Suprapubic skin (tissue), 4 donors: ENCODE data around the gene CD6.

Source experiments
- CTCF ChIP-seq, 2 donors: fragments of 200-600 bp in 1 of 2; fragments of 450-650 bp in 1 of 2; sonication (generic) in 1 of 2; IDR thresholded peaks; one replicate each; pipeline ENCODE4 v1.5.1; 2016 to 2019; ENCODE audit warnings: antibody characterized with exemption in 2 of 2, mild to moderate bottlenecking in 1 of 2, moderate library complexity in 1 of 2
- EP300 ChIP-seq: sonication (generic); formaldehyde crosslinking; IDR thresholded peaks from one replicate; pipeline ENCODE4 v1.6.1; 2017; ENCODE audit warnings: antibody characterized with exemption
- POLR2A ChIP-seq, 2 donors: fragments of 450-650 bp; IDR thresholded peaks; one replicate each; pipeline ENCODE4 v1.6.1; 2017; ENCODE audit warnings: antibody characterized with exemption in 2 of 2, mild to moderate bottlenecking in 2 of 2, moderate library complexity in 2 of 2
- POLR2AphosphoS5 ChIP-seq, 3 donors: sonication (generic); formaldehyde crosslinking; IDR thresholded peaks; one replicate each; pipeline ENCODE4 v1.6.1; 2017; ENCODE audit warnings: antibody characterized with exemption in 3 of 3

- TF ChIP-seq EP300 (no peak), CTCF (IDR thresholded peaks at IDR 0.05) (no peak), POLR2A (IDR thresholded peaks at IDR 0.05) (no peak), POLR2AphosphoS5 (IDR thresholded peaks at IDR 0.05) (no peak)
These were observed 34.9 kb upstream of the CD6 start for GRCh38 chr11:60936467-60937143.
